ENCODE measurements around the gene AVPI1. TPM values are rescaled to one million over a fixed set of nuclear protein-coding genes. Genes with fewer than 3 reads are reported as not detected.
"Not testable (repeated sequence)": the region's sequence is repeated elsewhere in the genome, so short reads cannot be mapped to it uniquely, and the experiment has no call there.

Gene AVPI1
- total RNA-seq, 1 donor from 2014 or later = 0.42 TPM

- intact Hi-C loops (cut with micrococcal nuclease) = no loop called here
Measured at GRCh38 chr10:97713339-97713825, 26.3 kb upstream of the AVPI1 start, which contains the start of gene MARVELD1. Gene MARVELD1 (plus strand): TSS chr10:97713730. CDS start chr10:97713877, 147 bp downstream.

GRCh38 chr10:97711640-97712572 is 24.9 kb upstream of the AVPI1 start:
- intact Hi-C loops (cut with micrococcal nuclease) = no loop called here

GRCh38 chr10:97708976-97709946 is 22.2 kb upstream of the AVPI1 start:
- intact Hi-C loops (cut with micrococcal nuclease) = loop anchor here (1.0 kb wide), 2 partner anchors 22 to 160 kb away; no protein-coding TSS in a partner anchor

- intact Hi-C loops (cut with micrococcal nuclease) = no loop called here
Measured at GRCh38 chr10:97708167-97708566, 21.1 kb upstream of the AVPI1 start.

- intact Hi-C loops (cut with micrococcal nuclease) = no loop called here
Measured at GRCh38 chr10:97707134-97707861, 20.3 kb upstream of the AVPI1 start.

GRCh38 chr10:97705006-97705670 is 18.1 kb upstream of the AVPI1 start:
- intact Hi-C loops (cut with micrococcal nuclease) = no loop called here

- intact Hi-C loops (cut with micrococcal nuclease) = loop anchor here (5.0 kb wide), 1 partner anchor 323 kb away; no protein-coding TSS in a partner anchor
Measured at GRCh38 chr10:97704341-97704740, 17.3 kb upstream of the AVPI1 start.

- intact Hi-C loops (cut with micrococcal nuclease) = loop anchor here (5.0 kb wide), 1 partner anchor 324 kb away; no protein-coding TSS in a partner anchor
Measured at GRCh38 chr10:97703398-97704067, 16.5 kb upstream of the AVPI1 start.

GRCh38 chr10:97701438-97702069 is 14.5 kb upstream of the AVPI1 start:
- intact Hi-C loops (cut with micrococcal nuclease) = loop anchor here (1.0 to 5.0 kb wide), 7 partner anchors 14 to 345 kb away; partner anchors contain the start of genes AVPI1 and ZFYVE27

- intact Hi-C loops (cut with micrococcal nuclease) = not testable (repeated sequence)
Measured at GRCh38 chr10:97698072-97698655, 11.1 kb upstream of the AVPI1 start.

- intact Hi-C loops (cut with micrococcal nuclease) = no loop called here
Measured at GRCh38 chr10:97690133-97690532, 3.1 kb upstream of the AVPI1 start.

GRCh38 chr10:97689559-97690020 is 2.5 kb upstream of the AVPI1 start:
- intact Hi-C loops (cut with micrococcal nuclease) = loop anchor here (5.0 kb wide), 2 partner anchors 242 to 857 kb away; partner anchors contain the start of genes EXOSC1, LCOR and ZDHHC16

- intact Hi-C loops (cut with micrococcal nuclease) = loop anchor here (1.0 to 5.0 kb wide), 15 partner anchors 12 to 856 kb away; partner anchors contain the start of genes EXOSC1, GOLGA7B, HPS1 and LCOR
Measured at GRCh38 chr10:97687785-97688781, 1.0 kb upstream of the AVPI1 start.

- intact Hi-C loops (cut with micrococcal nuclease) = loop anchor here (2.0 to 5.0 kb wide), 6 partner anchors 38 to 854 kb away; partner anchors contain the start of genes EXOSC1, GOLGA7B, HPS1 and LCOR
Measured at GRCh38 chr10:97686301-97686961, 610 bp downstream of the AVPI1 start.

- intact Hi-C loops (cut with micrococcal nuclease) = loop anchor here (5.0 kb wide), 2 partner anchors 238 to 853 kb away; partner anchors contain the start of genes EXOSC1, LCOR and ZDHHC16
Measured at GRCh38 chr10:97685395-97685958, 1.6 kb downstream of the AVPI1 start.

Measured in T-helper 1 cell treated with Interleukin-12 subunit alpha and Interleukin-12 subunit beta and Interleukin-4 antibody, amounts not matched to agents 30 ng/mL and 1 ng/mL, for 36 hours (primary cell).